Spleen (tissue), 7 donors: ENCODE data around the gene PARVG.

Experiments used
- CTCF ChIP-seq, 11 experiments: fragments of 200-600 bp in 7 of 11; fragments of 450-650 bp in 4 of 11; sonication (generic) in 4 of 11; IDR thresholded peaks in 8 of 11; conservative IDR thresholded peaks in 3 of 11; 1 replicate in 7 of 11; 2 replicates in 4 of 11; pipeline versions ENCODE4 v1.4.0 to v1.8.0; 2016 to 2021; ENCODE audit warnings: antibody characterized with exemption in 11 of 11, inconsistent platforms in 4 of 11, mild to moderate bottlenecking in 1 of 11
- POLR2A ChIP-seq, 3 donors: fragments of 450-650 bp; IDR thresholded peaks; one replicate each; pipeline ENCODE4 v1.5.1; 2017; ENCODE audit warnings: antibody characterized with exemption in 3 of 3, mild to moderate bottlenecking in 1 of 3
- donor health status: DM: no; HTN: no; CAD: no; lungs with moderate emphysema.
- donor health status: DM: no; HTN: no; CAD: no.
- donor health status: DM: no; HTN: no; CAD: no.

GRCh38 chr22:44209343-44209742, 28.6 kb downstream of the PARVG start:
- TF ChIP-seq CTCF (IDR thresholded peaks at IDR 0.05 in 8 of 11, conservative IDR thresholded peaks at IDR 0.05 in 3 of 11) (no peak), POLR2A (IDR thresholded peaks at IDR 0.05) (no peak)
